ENCODE data around the gene PLA2G2A. TPM values are rescaled to one million over a fixed set of nuclear protein-coding genes. Genes with fewer than 3 reads are reported as not detected.

The PLA2G2A gene, protein sequence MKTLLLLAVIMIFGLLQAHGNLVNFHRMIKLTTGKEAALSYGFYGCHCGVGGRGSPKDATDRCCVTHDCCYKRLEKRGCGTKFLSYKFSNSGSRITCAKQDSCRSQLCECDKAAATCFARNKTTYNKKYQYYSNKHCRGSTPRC
- not detected in 2 replicates for polyA plus RNA-seq (2012; rRNA removed)
- not detected in 2 replicates for polyA plus RNA-seq (2012; cell fraction: cytosol; rRNA removed)
- not detected in 2 replicates for polyA plus RNA-seq (2012; cell fraction: nucleus; rRNA removed)

GRCh38 chr1:19979494-19979977 lies at the start of gene PLA2G2A:
Gene PLA2G2A (minus strand): TSS chr1:19979618. CDS start chr1:19978773, 845 bp downstream.
- no peaks in the 10 kb centered on the region for H3F3A ChIP-seq (replicated peaks; ENCODE audit: insufficient read depth)
- H3K27ac ChIP-seq (ENCODE audit: low read depth in 2 of 2, low read length in 1 of 2) = no peak within 1 kb of the TSS
- H3K79me2 ChIP-seq (ENCODE audit: insufficient read depth) = no peaks in the 10 kb centered on the region
- no peaks in the 10 kb centered on the region for H3K36me3 ChIP-seq (replicated peaks in 1 of 2; ENCODE audit: control insufficient read depth in 1 of 2, insufficient read depth in 2 of 2, low read length in 1 of 2)
- peaks cover 26% of the 10 kb centered on the region for H3K27me3 ChIP-seq (ENCODE audit: insufficient read depth)
- ChIA-PET CTCF (interaction anchor here (0.7 kb wide), 1 partner anchor 62 kb away, joined by 3 read pairs; no protein-coding TSS in a partner anchor), POLR2A (no interaction called here)
- H4K20me1 ChIP-seq (ENCODE audit: insufficient read depth) = no peaks in the 10 kb centered on the region
- no peaks in the 10 kb centered on the region for H3K9me3 ChIP-seq
- WGBS (ENCODE audit: low lambda C conversion rate) = 26% methylated on average over 8 of the region's 8 CpGs
- H3K4me1 ChIP-seq (ENCODE audit: control insufficient read depth in 1 of 2, insufficient read depth in 2 of 2, low read depth in 1 of 2, low read length in 1 of 2) = 0 out of 4 replicates have a peak, but pooled peaks cover 0 to 2% of the 10 kb centered on the region in 2 experiments
- H3K4me3 ChIP-seq (ENCODE audit: low read depth in 2 of 2, low read length in 1 of 2) = no peak within 1 kb of the TSS
- no peak for TF ChIP-seq NFIC (IDR thresholded peaks at IDR 0.05; ENCODE audit: borderline replicate concordance)
- TF ChIP-seq, protein P1, sequence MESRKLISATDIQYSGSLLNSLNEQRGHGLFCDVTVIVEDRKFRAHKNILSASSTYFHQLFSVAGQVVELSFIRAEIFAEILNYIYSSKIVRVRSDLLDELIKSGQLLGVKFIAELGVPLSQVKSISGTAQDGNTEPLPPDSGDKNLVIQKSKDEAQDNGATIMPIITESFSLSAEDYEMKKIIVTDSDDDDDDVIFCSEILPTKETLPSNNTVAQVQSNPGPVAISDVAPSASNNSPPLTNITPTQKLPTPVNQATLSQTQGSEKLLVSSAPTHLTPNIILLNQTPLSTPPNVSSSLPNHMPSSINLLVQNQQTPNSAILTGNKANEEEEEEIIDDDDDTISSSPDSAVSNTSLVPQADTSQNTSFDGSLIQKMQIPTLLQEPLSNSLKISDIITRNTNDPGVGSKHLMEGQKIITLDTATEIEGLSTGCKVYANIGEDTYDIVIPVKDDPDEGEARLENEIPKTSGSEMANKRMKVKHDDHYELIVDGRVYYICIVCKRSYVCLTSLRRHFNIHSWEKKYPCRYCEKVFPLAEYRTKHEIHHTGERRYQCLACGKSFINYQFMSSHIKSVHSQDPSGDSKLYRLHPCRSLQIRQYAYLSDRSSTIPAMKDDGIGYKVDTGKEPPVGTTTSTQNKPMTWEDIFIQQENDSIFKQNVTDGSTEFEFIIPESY (IDR thresholded peaks at IDR 0.05; ENCODE audit: borderline replicate concordance, low read depth) = no peak
- no peak within 1 kb of the TSS for H3K9ac ChIP-seq
- no peaks in the 10 kb centered on the region for H3K9me2 ChIP-seq
- H2AFZ ChIP-seq (ENCODE audit: low read depth) = no peak within 1 kb of the TSS
- H3K4me2 ChIP-seq = no peak within 1 kb of the TSS
- DNase-seq = no peak

- CTCF ChIA-PET = no interaction called here
- WGBS (ENCODE audit: low lambda C conversion rate) = 26% methylated on average over 4 of the region's 5 CpGs
Measured at GRCh38 chr1:20028726-20029125, 49.3 kb upstream of the PLA2G2A start.

More at GRCh38 chr1:20028726-20029125, 49.3 kb upstream of the PLA2G2A start:
- Histone ChIP-seq H3F3A (replicated peaks; ENCODE audit: insufficient read depth) (no peaks in the 10 kb centered on the region), H3K9me2 (no peaks in the 10 kb centered on the region), H3K36me3 (replicated peaks in 1 of 2; ENCODE audit: control insufficient read depth in 1 of 2, insufficient read depth in 2 of 2, low read length in 1 of 2) (no peaks in the 10 kb centered on the region), H3K4me1 (ENCODE audit: control insufficient read depth in 1 of 2, insufficient read depth in 2 of 2, low read depth in 1 of 2, low read length in 1 of 2) (no peaks in the 10 kb centered on the region), H3K4me2 (no peak overlapping the region), H3K9me3 (no peaks in the 10 kb centered on the region), H3K27ac (ENCODE audit: low read depth in 2 of 2, low read length in 1 of 2) (no peak overlapping the region), H3K27me3 (ENCODE audit: insufficient read depth) (peaks cover 7% of the 10 kb centered on the region; the same call in 1 of the 2 replicates), H3K4me3 (ENCODE audit: low read depth in 2 of 2, low read length in 1 of 2) (no peak overlapping the region), H3K79me2 (ENCODE audit: insufficient read depth) (no peaks in the 10 kb centered on the region), H2AFZ (ENCODE audit: low read depth) (no peak overlapping the region), H3K9ac (no peak overlapping the region), H4K20me1 (ENCODE audit: insufficient read depth) (no peaks in the 10 kb centered on the region)
- POLR2A ChIA-PET = no interaction called here
- no peak for TF ChIP-seq EZH2phosphoT487 (IDR thresholded peaks at IDR 0.05; ENCODE audit: borderline replicate concordance, low read depth)
- TF ChIP-seq, protein P1 (IDR thresholded peaks at IDR 0.05; ENCODE audit: borderline replicate concordance, low read depth) = no peak
- DNase-seq = no peak
